GM12892 (cell line): ENCODE results near the gene CELF6.

Source experiments
- POLR2A ChIP-seq: IDR thresholded peaks from 2 replicates; pipeline ENCODE4 v1.6.1; 2011; ENCODE audit warnings: low read depth, low read length, control low read depth
- POLR2AphosphoS5 ChIP-seq: IDR thresholded peaks from 2 replicates; pipeline ENCODE4 v1.6.1; 2011; ENCODE audit warnings: low read depth, low read length, control low read depth
- TAF1 ChIP-seq: IDR thresholded peaks from 2 replicates; pipeline ENCODE4 v1.6.1; 2011; ENCODE audit warnings: low read depth, mild to moderate bottlenecking, control low read depth, low read length, borderline replicate concordance

GRCh38 chr15:72304596-72304995 is 15.4 kb downstream of the CELF6 start:
- TF ChIP-seq POLR2AphosphoS5 (no peak), POLR2A (no peak), TAF1 (no peak)
